DND-41 (cell line): ENCODE results near the gene USP8.

Experiments
- CTCF ChIP-seq: IDR thresholded peaks from 2 replicates; pipeline ENCODE4 v1.5.1; 2012; ENCODE audit warnings: borderline replicate concordance, low read length, moderate library complexity, mild to moderate bottlenecking; ENCODE audit not compliant: poor library complexity, severe bottlenecking; ENCODE audit errors: extremely low read depth
- EZH2 ChIP-seq: IDR thresholded peaks from 3 replicates; pipeline ENCODE4 v1.6.1; 2012; ENCODE audit warnings: borderline replicate concordance, low read depth, mild to moderate bottlenecking, moderate library complexity, low read length, inconsistent platforms; ENCODE audit not compliant: severe bottlenecking

- TF ChIP-seq CTCF: no peak
- TF ChIP-seq EZH2: no peak
Measured at GRCh38 chr15:50562735-50563640, 138.8 kb downstream of the USP8 start.
